DMS79 (cell line): Measurements from ENCODE around the gene JMJD4.
A peak's percentile ranks its signal among the peaks of the same experiment; 100 is the strongest.

ENCODE experiments used
- DNase-seq: peaks from one replicate; lab custom pipeline; 2025; lab: John Stamatoyannopoulos, UW

The JMJD4 gene

GRCh38 chr1:227749225-227749624, 14.1 kb upstream of the JMJD4 start:
- no peak for DNase-seq

DNA sequence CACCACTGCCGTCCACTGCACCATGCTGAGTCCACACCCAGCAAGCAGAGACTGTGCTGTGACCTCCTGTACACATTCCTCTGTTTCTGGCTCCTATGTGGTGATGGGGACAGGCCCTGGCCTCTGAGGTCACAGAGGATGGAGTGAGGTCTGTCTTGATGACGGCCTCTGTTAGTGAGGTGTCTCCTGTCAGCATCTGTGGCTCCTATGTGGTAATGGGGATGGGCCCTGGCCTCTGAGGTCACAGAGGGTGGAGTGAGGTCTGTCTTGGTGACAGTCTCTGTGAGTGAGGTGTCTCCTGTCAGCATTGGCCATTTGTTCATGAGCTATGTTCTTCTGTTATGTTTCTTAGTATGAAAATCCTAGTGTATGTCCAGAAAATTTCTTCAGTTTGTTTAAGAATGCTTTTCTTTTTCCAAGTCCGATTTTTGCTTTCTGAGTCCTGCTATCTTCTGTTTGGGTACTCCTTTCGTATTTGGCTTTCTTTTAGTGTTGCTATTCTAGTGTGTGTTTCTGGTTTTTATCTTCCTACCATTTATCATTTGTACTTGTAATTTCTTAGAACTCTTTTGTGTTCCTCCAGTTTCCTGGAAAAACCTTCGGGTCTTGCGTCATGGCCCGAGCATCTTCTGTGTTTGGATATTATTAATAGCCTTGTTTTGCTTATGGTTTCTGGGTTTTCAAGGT, 13.5 kb upstream of the JMJD4 start:
- no peak for DNase-seq

GRCh38 chr1:227747948-227748495, 12.9 kb upstream of the JMJD4 start:
- no peak for DNase-seq

- DNase-seq, result no peak
Observed at GRCh38 chr1:227747382-227747781, 12.3 kb upstream of the JMJD4 start.

DNA sequence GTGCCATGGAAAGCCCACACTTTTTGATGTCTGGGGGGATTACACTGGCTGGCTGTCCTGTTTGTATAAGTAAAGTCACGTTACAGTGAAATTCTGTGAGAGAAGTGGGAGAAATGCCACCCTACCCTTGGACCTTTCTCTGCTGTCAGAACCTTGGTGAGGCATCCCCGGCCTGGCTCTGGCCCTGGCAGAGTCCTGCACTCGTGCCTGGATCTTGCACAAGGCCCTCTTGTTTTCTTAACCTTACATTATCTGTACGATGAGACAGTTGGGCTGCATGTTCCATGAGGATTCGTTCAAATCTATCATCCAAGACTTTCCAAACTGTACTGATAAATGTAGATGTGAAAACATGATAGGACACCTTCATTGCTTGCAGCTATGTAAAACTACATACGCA, 11.6 kb upstream of the JMJD4 start:
- DNase-seq, result no peak

DNA sequence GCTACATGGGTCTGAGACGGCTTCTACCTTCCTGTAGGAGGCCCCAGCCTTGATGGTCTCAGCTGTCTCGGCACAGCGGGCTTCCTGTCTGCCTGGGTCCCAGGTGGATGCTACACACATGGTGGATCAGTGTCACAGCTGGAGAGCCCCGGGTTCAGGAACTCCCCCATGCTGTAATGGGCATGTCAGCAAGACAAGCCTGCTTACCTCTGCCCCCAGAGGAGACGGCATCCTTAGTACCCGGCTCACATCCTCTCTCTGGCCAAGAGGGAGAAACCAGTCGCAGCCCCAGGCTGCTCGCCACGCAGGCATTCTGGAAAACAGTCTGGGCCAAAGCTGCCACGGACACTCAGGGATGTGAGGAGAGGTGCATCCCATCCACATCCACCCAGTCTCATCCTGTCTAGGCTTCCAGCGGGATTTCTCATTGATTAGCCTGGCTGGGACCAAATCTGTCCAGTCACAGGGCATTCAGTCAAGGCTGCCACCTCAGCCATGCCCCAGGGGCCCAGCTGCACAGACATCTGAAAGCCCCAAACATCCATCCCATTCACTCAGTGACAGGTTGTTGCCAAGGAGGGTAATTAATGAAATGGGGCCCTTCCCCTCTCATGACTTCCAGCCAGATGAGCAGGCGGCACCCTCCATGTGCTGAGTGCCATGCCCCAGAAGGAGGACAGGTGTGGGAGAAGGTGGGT, 10.6 kb upstream of the JMJD4 start:
- no peak for DNase-seq

DNA sequence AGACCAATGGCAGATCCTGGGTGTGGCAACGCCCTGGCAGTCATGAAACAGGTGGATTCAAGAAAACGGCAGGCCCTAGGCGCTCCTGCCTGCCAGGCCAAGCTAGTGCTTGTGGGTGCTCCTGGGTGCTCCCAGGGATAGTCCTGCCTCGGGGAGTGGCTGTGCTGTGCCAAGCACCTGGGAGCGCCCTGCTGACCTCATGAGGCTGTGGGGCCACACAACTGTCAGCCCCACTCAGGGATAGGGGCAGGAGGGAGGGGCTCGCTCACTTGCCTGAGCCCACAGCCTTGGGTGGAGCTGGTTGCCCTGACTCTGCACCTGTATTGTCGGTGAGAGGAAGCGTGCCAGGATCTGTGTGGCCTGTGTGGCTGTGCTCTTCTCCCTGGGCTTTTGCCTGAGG, 9.6 kb upstream of the JMJD4 start:
- no peak for DNase-seq

DNA sequence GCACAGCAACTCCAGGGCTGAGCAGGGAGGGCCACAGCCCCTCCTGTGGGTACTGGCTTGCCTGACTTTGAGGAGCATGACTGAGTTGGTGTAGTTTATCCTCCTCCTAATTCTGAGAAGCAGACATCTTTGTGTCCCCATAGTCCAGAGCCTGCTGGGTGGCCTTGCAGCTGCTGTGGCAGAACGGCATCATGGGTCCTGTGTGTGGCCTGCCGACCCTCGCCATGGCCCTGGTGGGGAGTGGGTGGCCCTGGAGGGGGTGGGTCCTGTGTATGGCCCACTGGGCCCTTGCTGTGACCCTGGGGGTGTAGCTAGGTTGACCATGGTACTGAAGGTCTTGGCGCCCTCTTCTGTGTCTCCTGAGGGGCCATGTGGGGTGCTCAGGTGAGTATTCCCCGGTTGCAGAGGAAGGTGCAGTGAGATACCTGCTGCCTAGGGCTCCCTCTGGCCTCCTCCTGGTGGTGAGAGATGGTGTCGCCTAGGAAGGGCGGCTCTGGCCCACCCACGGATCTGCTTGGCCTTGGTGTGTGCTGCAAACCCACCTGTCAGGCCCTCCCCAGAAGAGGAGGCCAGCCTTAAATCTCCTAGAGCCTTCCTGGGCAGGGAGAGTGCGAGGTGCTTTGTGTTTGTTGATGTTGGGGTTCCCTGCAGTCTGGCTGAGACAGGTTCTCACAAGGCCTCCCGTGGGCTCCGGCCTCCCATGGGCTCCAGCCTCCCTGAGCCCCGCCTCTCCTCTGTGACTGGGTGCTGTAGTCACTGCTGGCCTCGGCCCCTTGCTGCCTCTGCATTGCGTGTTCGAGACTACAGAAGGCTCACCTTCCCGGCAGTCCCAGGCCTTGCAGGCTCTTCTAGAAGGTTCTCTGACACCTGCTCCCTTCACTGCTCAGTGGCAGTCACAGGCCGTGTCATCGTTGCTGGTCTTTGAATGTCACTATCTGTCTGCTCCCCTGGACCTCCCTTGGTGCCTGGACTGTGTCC, 7.9 kb upstream of the JMJD4 start:
- DNase-seq, result no peak

DNA sequence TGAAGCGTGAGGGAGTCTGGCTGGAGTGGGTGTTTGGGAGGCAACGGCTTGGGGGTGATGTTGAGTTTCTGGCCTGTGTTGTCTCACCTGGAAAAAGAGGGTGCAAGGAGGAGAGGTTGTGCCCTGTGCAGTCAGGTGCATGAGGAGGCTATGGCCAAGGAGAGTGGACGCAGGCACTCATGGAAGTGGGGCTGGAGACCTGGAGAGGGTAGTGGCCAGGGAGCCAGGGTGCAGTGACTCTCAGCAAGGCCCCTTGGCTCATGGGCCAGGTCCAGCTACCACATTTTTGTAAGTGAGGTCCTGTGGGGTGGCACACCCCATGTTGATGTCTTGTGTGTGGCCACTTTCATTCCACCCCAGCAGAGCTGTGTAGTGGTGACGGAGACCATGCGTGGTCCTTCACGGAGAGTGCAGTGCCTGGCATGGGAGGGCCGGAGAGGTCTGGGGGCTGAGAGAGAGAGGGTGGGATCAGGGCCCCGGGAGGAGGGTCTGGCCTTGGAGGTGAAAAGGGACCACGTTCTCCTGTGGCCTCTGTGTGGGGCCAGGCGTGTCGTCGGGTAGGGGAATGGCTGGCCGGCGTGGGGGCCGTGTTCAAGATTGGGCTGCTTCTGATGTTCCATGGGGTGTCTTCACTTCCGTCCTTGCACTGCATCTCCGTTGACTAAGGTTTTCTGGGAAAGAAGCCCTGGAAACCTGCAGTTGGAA, 6.2 kb upstream of the JMJD4 start:
- DNase-seq, result no peak

DNA sequence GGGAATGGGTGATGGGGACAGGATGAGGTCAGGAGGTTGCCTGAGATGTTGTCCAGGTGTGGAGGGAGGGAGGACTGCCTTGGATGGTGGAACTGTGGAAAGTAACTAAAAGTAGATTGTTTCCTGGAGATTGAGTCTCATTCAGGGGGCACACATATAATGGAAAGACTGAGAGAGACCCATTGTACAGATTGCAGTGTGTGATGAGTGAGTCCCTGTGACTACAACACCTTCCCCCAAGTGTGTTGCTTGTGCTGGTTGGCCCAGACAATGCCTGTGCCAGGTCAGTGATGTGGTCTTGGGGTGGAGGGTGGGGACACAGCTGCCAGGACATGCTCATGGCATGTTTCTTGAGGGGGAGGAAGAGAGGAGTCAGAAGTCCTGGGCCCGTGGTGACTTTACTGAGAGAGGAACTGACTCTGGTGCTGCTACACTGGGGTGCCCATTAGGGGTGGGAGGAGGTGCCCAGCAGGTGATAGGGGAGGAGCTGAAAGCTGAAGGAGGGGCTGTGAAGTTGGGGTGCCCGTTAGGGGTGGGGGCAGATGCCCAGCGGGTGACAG, 5.4 kb upstream of the JMJD4 start:
- DNase-seq, result no peak

- DNase-seq, result no peak
Observed at GRCh38 chr1:227739636-227740035, 4.5 kb upstream of the JMJD4 start.

DNA sequence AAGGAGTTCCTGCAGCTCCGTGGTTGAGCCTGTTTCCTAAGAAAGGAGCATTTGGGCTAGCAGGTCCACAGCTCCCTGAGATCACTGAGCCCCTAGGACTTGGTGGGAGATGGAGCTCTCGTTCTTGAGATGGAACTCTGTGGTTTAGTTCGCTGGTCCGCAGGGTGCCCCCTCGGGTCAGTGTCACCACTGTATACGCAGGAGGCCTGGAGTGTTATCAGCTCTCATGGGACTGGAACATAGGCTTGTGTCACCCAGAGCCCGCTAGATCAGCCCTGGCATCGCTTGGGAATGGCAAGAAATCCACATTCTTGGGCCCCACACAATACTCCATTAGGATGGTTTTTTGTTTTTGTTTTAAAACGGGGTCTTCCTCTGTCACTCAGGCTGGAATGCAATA, 3.7 kb upstream of the JMJD4 start:
- no peak for DNase-seq

GRCh38 chr1:227736814-227737432, 1.8 kb upstream of the JMJD4 start:
- DNase-seq, result no peak

DNA sequence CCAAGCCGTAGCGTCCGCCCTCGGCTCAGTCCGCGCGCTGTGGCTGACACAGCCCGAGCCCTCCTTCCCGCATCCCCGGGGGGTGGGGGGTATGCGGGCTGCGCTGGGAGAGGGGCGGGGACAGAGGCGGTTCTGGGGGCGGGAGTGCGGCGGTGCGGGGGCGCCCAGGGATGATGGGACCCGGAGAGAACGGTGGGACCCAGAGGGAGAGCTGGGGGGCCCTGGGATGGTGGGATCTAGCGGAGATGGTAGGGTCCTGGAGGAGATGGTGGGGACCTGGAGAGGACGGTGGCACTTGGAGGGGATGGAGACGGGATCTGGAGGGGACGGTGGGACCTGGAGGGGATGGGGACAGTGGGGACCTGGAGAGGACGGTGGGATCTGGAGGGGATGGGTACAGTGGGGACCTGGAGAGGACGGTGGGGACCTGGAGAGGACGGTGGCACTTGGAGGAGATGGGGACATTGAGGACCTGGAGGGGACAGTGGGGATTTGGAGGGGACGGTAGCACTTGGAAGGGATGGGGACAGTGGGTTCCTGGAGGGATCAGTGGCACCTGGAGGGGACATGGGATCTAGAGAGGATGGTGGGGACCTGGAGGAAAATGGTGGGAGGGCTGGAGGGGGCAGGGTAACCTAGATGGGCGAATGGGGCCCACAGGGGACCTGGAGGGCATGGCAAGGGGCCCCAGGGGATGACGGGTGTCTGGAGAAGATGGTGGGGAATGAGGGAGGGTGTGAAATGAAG, 610 bp upstream of the JMJD4 start:
- no peak for DNase-seq

- DNase-seq, result peak; percentile 30
Observed at GRCh38 chr1:227734546-227734855, 601 bp downstream of the JMJD4 start.

DNA sequence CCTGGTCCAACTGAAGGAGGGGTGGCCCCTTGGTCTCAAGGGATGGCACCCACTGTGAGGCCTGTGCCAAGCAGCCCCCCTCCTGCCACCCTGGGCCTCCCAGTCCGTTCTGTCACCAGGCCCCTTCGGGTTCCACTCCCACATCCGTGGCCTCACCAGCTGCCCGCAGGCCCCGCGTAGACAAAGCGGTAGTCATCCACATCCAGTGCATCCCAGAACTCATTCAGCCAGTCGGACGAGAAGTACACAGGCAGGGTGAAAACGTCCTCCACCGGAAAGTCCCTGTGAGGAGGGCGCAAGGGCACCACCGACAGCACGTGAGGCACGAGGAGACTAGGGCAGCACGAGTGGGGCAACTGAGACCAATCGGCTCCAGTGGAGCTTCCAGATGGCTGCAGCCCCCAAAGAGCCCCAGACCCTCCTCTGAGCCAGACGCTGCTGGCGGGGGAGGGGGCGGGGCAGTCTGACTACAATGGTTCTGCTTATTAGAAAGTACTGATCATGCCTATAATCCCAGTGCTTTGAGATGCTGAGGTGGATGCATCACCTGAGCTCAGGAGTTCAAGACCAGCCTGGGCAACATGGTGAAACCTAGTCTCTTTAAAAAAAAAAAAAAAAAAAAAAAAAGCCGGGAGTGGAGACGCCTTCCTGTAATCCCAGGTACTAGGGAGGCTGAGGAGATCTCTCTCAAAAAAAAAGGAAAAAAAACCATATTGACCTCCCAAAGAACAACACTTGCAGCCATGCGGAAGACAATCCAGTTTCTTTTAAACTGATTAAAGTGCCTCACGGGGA, 1.2 kb downstream of the JMJD4 start:
- no peak for DNase-seq

GRCh38 chr1:227733309-227733705, 1.8 kb downstream of the JMJD4 start:
- no peak for DNase-seq

GRCh38 chr1:227732586-227733308, 2.4 kb downstream of the JMJD4 start:
- no peak for DNase-seq
